IPS-18c (cell line): ENCODE measurements around the gene NLRC4.
"Not testable (repeated sequence)": the region's sequence is repeated elsewhere in the genome, so short reads cannot be mapped to it uniquely, and the experiment has no call there.

ENCODE experiments used
- H3K4me3 ChIP-seq: 2 replicates; pipeline ENCODE4 v1.7.0; 2013; ENCODE audit warnings: low read depth, mild to moderate bottlenecking, low read length, moderate library complexity; ENCODE audit not compliant: insufficient read depth
- H3K9me3 ChIP-seq: one replicate; pipeline ENCODE4 v1.6.1; 2013; ENCODE audit warnings: mild to moderate bottlenecking, low read length, moderate library complexity; ENCODE audit not compliant: control insufficient read depth, insufficient read depth

NLRC4 gene, protein sequence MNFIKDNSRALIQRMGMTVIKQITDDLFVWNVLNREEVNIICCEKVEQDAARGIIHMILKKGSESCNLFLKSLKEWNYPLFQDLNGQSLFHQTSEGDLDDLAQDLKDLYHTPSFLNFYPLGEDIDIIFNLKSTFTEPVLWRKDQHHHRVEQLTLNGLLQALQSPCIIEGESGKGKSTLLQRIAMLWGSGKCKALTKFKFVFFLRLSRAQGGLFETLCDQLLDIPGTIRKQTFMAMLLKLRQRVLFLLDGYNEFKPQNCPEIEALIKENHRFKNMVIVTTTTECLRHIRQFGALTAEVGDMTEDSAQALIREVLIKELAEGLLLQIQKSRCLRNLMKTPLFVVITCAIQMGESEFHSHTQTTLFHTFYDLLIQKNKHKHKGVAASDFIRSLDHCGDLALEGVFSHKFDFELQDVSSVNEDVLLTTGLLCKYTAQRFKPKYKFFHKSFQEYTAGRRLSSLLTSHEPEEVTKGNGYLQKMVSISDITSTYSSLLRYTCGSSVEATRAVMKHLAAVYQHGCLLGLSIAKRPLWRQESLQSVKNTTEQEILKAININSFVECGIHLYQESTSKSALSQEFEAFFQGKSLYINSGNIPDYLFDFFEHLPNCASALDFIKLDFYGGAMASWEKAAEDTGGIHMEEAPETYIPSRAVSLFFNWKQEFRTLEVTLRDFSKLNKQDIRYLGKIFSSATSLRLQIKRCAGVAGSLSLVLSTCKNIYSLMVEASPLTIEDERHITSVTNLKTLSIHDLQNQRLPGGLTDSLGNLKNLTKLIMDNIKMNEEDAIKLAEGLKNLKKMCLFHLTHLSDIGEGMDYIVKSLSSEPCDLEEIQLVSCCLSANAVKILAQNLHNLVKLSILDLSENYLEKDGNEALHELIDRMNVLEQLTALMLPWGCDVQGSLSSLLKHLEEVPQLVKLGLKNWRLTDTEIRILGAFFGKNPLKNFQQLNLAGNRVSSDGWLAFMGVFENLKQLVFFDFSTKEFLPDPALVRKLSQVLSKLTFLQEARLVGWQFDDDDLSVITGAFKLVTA

DNA sequence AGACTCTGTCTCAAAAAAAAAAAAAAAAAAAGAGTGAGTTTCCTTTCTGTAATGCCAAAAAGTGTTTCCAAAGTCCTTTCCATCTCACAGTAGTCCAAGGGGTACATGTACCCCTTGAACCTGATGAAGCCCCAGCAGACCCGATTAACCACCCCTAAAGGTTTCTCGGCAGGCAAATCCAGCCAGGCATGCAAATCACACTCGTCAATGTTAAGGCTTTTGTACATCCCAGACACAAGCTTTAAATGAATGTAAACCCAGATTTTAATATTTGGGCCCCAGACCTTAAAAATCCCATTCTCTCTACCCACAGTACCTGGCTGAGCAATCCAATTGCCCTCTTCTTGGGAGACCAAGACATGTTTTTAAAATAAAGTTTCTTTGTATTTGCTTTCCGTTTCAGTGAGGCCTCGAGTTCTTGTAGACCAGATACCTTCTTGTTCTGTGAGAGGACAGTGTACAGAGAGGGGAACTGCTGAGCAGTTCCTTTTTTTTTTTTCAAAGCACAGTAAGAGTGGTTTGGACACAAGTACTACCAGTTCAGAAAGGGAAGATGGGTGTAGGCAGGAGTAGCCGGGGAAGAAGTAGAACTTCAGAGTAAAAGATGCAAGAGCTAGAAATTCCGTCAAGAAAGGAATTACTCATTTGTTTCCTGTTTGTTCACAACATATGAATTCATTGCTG is at the start of gene NLRC4:
TSS of gene NLRC4 (minus strand) at position 465 of the 684 bp plus-strand sequence. CDS start 8,111 bp downstream, outside the sequence.
- Histone ChIP-seq H3K4me3 (no peak within 1 kb of the TSS), H3K9me3 (no peaks in the 10 kb centered on the region)

DNA sequence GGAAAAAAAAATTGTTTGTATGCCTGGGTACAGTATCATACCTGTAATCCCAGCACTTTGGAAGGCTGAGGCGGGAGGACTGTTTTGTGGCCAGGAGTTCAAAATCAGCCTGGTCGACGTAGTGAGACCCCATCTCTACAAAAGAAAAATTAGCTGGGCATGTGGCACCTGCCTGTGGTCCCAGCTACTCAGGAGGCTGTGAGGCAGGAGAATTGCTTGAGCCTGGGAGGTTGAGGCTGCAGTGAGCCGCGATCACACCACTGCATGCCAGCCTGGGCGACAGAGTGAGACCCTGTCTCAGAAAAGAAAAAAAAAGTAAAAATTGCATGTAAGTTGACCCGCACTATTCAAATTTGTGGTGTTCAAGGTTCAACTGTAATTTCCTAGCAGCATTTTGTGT is 45.9 kb upstream of the NLRC4 start:
- Histone ChIP-seq H3K4me3 (no peak overlapping the region), H3K9me3 (no peaks in the 10 kb centered on the region)

DNA sequence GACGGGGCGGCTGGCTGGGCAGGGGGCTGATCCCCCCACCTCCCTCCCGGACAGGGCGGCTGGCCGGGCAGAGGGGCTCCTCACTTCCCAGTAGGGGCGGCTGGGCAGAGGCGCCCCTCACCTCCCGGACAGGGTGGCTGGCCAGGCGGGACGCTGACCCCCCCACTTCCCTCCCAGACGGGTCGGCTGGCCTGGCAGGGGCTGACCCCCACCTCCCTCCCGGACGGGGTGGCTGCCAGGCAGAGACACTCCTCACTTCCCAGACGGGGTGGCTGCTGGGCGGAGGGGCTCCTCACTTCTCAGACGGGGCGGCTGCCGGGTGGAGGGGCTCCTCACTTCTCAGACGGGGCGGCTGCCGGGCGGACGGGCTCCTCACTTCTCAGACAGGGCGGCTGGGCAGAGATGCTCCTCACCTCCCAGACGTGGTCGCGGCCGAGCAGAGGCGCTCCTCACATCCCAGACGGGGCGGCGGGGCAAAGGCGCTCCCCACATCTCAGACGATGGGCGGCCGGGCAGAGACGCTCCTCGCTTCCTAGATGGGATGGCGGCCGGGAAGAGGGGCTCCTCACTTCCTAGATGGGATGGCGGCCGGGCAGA is 29.4 kb upstream of the NLRC4 start:
- not testable (repeated sequence) for H3K9me3 ChIP-seq

DNA sequence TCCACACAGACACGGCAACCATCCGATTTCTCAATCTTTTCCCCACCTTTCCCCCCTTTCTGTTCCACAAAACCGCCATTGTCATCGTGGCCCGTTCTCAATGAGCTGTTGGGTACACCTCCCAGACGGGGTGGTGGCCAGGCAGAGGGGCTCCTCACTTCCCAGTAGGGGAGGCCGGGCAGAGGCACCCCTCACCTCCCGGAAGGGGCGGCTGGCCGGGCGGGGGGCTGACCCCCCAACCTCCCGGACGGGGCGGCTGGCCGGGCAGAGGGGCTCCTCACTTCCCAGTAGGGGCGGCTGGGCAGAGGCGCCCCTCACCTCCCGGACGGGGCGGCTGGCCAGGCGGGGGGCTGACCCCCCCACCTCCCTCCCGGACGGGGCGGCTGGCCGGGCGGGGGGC is 28.8 kb upstream of the NLRC4 start:
- H3K4me3 ChIP-seq, H3K9me3 ChIP-seq: not testable (repeated sequence)

More for the DNA sequence above, 29.4 kb upstream of the NLRC4 start:
- not testable (repeated sequence) for H3K4me3 ChIP-seq

DNA sequence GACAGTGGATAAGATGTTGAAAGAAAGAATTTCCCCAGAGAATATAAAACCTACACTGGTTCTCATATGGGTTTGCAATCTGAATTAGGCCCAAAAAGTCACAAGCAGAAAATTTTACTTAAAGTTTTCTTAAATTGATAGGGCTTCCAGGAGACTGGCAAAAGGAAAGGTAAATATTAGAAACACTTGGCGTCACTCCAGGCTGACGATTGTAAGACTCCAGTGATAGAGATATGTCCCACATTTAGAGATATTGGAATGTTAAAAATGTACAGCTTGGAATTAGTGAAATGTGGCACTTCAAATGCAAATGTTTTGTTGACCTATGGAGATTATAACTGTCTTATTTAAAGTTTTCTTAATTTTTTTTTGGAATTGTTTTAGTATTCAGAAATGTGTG is 27.1 kb upstream of the NLRC4 start:
- no peaks in the 10 kb centered on the region for H3K9me3 ChIP-seq
- no peak overlapping the region for H3K4me3 ChIP-seq

DNA sequence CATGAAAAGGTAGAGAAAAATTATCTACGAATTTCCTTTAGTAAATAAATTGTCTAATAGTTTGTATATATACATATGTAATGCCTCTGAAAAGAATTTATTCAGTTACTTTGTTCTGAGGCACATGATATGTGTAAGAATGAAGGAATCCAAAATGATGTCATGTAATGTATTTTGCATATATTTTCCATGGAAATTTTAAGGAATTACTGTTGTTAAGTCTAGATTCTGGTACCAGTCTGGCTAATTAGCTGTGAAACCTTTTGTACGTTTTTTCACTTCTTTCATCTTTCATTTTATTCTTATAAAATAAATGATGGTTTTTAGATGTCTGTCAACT is 25.3 kb upstream of the NLRC4 start:
- no peaks in the 10 kb centered on the region for H3K9me3 ChIP-seq
- H3K4me3 ChIP-seq: no peak overlapping the region

DNA sequence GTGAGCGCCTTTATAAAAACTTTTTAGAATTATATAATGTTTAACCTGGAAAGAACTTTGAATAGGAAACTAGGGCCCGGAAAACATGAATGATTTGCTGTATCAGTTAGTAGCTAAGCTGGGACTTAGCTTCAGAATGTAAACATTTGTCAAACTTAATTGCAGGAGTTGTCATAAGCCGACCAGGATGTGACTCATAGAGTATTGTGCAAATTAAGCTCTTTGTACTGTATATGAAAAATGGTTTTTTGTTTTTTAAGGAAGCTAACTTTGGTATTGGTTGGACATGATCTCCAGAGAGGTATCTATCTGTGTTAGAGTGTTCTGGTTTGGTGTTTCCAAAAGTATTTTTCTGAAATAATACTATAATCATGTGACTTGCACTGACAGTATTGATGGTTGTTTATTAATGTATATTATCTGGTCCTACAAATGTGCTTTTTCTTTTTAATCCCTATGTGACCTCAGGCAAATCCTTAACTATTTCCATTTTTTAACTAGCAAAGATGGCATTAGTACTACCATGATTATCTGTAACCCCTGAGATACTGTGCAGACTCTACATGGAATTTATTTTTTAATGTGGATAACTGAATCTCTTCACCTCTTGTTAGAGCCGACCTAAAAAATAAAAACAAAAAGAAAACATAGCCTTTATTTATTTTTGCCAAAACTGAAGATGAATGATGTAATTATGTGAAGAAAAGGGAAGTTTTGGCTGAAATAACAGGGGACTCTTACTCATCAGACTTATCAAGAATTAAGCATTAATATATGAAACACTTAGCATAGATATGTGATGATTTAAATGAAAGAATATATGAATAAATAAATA is 24.7 kb upstream of the NLRC4 start:
- H3K4me3 ChIP-seq: no peak overlapping the region
- H3K9me3 ChIP-seq: no peaks in the 10 kb centered on the region

DNA sequence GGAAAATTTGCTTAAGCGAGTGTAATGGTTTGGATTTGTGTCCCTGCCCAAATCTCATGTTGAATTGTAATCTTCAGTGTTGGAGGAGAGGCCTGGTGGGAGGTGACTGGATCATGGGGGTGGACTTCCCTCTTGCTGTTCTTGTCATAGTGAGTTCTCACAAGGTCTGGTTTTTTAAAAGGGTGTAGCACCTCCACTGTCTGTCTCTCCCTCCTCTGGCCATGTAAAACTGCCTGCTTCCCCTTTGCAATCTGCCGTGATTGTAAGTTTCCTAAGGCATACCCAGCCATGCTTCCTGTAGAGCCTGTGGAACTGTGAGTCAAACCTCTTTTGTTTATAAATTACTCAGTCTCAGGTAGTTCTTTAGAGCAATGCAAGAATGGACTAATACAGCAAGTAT is 19.6 kb upstream of the NLRC4 start:
- H3K4me3 ChIP-seq: no peak overlapping the region
- no peaks in the 10 kb centered on the region for H3K9me3 ChIP-seq

DNA sequence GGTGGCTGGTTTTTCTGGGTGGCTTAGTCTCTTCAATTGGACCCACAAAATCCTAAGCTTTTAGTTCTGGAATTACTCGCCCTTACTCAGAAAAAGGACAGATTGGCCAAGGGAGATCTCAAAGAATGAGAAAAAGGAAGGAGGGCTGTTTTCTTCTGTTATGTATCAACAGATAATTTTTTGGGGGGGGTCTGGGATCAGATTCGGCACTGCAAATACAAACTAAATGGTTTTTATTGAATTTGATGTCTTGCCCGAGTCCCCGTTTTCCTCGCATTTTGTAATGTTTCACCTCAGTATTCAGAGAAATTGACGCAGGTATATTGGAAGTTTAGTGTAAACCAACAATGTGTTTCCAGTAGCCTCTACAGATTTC is 13.8 kb upstream of the NLRC4 start:
- H3K9me3 ChIP-seq: no peaks in the 10 kb centered on the region
- H3K4me3 ChIP-seq: peak overlapping the region; percentile 85

DNA sequence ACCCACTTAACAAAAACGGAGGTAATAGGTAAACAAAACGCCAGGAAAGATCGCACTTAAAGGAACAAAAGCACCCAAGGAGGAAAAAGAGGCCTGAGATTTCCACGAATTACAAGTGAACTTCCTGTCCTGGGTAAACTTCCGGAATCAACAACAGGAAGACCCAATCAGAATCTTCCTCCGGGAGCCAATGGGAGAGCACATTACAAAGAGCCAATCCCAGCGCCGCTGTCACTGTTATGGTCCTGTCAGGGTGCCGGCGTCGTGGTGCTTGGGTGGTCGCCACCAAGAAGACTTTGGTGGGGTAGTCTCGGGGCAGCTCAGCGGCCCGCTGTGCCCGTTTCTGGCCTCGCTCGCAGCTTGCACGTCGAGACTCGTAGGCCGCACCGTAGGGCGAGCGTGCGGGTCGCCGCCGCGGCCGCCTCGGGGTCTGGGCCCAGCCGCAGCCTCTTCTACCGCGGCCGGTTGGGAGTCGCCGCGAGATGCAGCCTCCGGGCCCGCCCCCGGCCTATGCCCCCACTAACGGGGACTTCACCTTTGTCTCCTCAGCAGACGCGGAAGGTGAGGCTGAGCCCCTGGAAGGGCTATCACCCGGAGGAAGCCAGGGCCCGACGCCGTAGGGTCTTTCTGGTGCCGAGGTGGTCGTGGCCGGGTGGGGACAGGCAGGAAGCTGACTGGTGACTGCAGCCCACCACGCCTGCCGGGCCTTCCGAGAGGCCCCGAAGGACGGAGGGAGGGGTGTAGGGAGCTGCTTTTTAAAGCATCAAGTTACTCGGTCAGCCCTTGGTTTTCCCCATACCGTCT is 13.2 kb upstream of the NLRC4 start, which contains the start of gene YIPF4:
TSS of gene YIPF4 (plus strand) at position 231 of the 804 bp plus-strand sequence. CDS start at position 483, 252 bp downstream.
- Histone ChIP-seq H3K9me3 (no peaks in the 10 kb centered on the region), H3K4me3 (peak within 1 kb of the TSS; percentile 85)

DNA sequence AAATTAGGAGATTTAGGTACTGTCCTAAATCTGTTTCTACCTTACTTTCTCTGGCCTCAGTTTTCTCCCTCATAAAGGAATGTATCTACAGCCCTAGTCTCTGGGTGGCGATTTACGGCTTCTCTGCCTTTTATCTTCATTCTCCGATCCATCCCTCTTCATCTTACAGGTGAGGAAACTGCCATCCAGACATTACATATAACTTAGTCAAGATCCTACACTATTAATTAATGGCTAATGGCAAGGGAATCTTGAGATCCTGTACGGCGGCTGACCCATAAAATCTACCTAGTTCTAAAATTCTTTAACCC is 12.6 kb upstream of the NLRC4 start:
- Histone ChIP-seq H3K4me3 (peak overlapping the region; percentile 85; the same call in 1 of the 2 replicates), H3K9me3 (no peaks in the 10 kb centered on the region)

DNA sequence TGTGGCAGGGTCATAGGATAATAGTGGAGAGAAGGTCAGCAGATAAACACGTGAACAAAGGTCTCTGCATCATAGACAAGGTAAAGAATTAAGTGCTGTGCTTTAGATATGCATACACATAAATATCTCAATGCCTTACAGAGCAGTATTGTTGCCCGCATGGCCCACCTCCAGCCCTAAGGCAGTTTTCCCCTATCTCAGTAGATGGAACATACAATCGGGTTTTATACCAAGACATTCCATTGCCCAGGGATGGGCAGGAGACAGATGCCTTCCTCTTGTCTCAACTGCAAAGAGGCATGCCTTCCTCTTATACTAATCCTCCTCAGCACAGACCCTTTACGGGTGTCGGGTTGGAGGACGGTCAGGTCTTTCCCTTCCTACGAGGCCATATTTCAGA is 11.1 kb upstream of the NLRC4 start:
- not testable (repeated sequence) for H3K9me3 ChIP-seq, H3K4me3 ChIP-seq

DNA sequence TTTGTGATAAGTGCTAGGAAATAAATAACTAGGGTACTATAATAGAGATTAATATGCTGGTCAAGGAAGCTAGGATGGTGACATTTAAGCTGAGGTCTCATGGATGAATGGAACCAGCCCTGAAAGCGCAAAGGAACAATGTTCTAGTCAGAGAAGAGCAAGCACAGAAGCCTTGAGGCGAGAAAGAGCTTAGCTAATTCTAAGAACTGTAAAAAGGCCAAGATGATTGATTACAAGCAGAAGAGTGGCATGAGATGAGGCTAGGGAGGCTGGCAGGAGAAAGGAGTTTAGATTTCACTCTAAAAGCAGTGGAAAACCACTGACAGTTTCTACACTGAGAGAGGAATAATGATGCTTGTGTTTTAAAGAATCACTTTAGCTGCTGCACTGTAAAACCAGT is 9.6 kb upstream of the NLRC4 start:
- no peaks in the 10 kb centered on the region for H3K9me3 ChIP-seq

DNA sequence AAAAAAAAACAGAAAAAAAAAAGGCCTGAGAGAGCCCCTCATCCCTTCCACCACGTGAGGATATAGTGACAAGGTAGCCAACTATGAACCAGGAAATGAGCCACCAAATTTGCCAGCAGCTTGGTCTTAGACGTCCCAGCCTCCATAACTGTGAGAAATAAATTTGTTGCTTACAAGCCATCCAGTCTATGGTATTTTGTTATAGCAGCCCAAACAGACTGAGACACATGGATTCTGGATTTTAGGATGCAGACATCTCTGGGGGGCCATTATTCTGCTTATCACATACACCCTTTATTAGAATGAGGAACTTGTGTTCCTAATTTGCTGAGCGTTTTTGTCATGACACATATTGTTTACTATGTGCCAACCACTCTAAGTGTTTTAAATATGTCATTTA is 7.6 kb upstream of the NLRC4 start:
- no peaks in the 10 kb centered on the region for H3K9me3 ChIP-seq
- no peak overlapping the region for H3K4me3 ChIP-seq

More for the DNA sequence above, 9.6 kb upstream of the NLRC4 start:
- H3K4me3 ChIP-seq: no peak overlapping the region

DNA sequence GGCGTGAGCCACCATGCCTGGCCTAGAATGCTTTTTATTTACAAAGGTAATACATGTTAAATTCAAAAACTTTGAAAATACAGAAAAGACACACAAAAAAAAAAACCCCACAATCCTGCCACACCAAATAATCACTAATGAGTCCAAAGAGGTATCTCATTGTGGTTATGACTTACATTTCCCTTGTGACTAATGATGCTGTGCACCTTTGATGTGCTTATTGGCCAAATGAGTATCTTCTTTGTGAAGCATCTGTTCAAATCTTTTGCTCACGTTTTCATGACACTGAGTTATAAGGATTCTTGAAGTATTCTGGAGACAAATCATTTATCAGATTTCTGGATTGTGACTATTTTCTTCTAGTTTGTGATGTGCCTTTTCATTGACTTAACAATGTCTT is 6.4 kb upstream of the NLRC4 start:
- no peak overlapping the region for H3K4me3 ChIP-seq
- no peaks in the 10 kb centered on the region for H3K9me3 ChIP-seq

DNA sequence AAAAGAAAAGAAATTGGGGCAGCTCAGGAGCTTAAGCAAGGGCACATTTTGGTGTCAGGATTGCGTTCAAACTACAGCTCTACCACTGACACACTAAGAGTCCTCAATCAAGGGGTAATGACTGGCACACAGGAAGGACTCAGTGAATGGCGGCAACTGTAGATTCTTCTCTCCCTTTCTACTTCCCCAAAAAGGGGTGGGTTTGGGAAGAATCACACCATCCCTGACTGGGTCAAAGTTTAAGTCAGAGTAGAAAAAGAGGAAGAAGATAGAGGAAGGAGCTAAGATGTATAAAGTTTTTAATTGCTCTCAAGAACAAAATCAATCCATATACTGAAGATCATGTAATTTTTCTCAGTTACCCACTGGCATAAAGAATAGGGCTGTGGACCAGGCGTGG is 2.6 kb downstream of the NLRC4 start:
- H3K9me3 ChIP-seq: no peaks in the 10 kb centered on the region
- H3K4me3 ChIP-seq: no peak overlapping the region
